Measurements from ENCODE around the gene RBMS3. TPM values are rescaled to one million over a fixed set of nuclear protein-coding genes. Genes with fewer than 3 reads are reported as not detected.

The RBMS3 gene
- total and polyA plus RNA-seq, 2 of the 8 experiments (the other 6 are each of a cell fraction or from before 2014, with no cell fraction given): 3.7 to 6.9 TPM

DNA sequence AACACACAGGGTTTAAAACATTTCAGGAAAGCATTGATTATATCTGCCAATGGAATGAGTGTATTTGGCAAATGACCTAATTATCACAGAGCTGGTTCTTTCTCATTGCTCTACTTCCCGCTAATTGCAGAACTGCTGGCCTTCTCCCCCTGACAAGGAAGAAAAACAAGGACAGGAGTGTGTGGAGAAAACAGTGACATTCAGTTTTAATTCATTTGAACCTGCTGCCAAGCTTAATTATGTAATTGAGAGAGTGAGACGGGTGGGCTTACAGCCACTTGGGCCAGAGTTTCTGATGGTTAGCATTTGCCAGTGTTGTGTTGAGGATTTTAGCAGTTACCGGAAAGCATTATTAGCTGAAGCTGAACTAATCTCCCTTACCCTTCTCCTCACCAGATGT, 301.4 kb downstream of the RBMS3 start:
- H3K27ac ChIP-seq (ENCODE audit: low read depth, low read length): no peak overlapping the region
- H2BK15ac ChIP-seq (ENCODE audit: low read length): no peak overlapping the region
- H3K4me1 ChIP-seq (replicated peaks in 1 of 4; ENCODE audit: control insufficient read depth in 3 of 4, insufficient read depth in 4 of 4, low read length in 3 of 4): no peaks in the 10 kb centered on the region
- no peak overlapping the region for H4K8ac ChIP-seq (ENCODE audit: extremely low read depth, insufficient read depth, low read length)
- H3K79me1 ChIP-seq (ENCODE audit: low read depth, low read length): no peaks in the 10 kb centered on the region
- TF ChIP-seq SIN3A (conservative IDR thresholded peaks at IDR 0.05 in 1 of 2, IDR thresholded peaks at IDR 0.05 in 1 of 2; ENCODE audit: low read depth in 1 of 2, low read length in 2 of 2): no peak
- no peak for TF ChIP-seq SP1 (IDR thresholded peaks at IDR 0.05; ENCODE audit: low read depth, low read length)
- no peak for TF ChIP-seq CHD2 (IDR thresholded peaks at IDR 0.05; ENCODE audit: low read length)
- no peak for TF ChIP-seq RAD21 (IDR thresholded peaks at IDR 0.05 in 1 of 2, conservative IDR thresholded peaks at IDR 0.05 in 1 of 2; ENCODE audit: low read depth in 2 of 2, low read length in 2 of 2)
- no peak for TF ChIP-seq SP2 (IDR thresholded peaks at IDR 0.05; ENCODE audit: low read length)
- POLR2A ChIA-PET (ENCODE audit: partially characterized antibody): no interaction called here
- H4K91ac ChIP-seq (replicated peaks; ENCODE audit: insufficient read length, low read length): no peak overlapping the region
- H3K27me3 ChIP-seq (replicated peaks in 1 of 4; ENCODE audit: control insufficient read depth in 3 of 4, extremely low read depth in 1 of 4, insufficient read depth in 3 of 4, low read length in 3 of 4): no peaks in the 10 kb centered on the region
- no peak overlapping the region for H2BK5ac ChIP-seq (ENCODE audit: low read depth, low read length)
- H3K4me2 ChIP-seq (ENCODE audit: insufficient read depth in 1 of 2, low read depth in 2 of 2, low read length in 2 of 2): no peak overlapping the region
- H3K23ac ChIP-seq (ENCODE audit: insufficient read length): no peak overlapping the region
- H2AFZ ChIP-seq (ENCODE audit: low read length): no peak overlapping the region; the same call in 1 of the 2 replicates
- no peaks in the 10 kb centered on the region for H3K23me2 ChIP-seq (ENCODE audit: low read depth, low read length)
- DNase-seq (ENCODE audit: low read depth in 1 of 2, low spot score in 2 of 2): no peak
- no peak for FAIRE-seq
- CTCF ChIA-PET (ENCODE audit: partially characterized antibody): no interaction called here
- H3K4ac ChIP-seq (replicated peaks; ENCODE audit: insufficient read length, low read depth, low read length): no peak overlapping the region
- H3K79me2 ChIP-seq (ENCODE audit: control insufficient read depth in 1 of 2, insufficient read depth in 2 of 2, low read length in 2 of 2): no peaks in the 10 kb centered on the region
- H3K9ac ChIP-seq (replicated peaks in 1 of 4; ENCODE audit: extremely low read depth in 1 of 4, low read depth in 3 of 4, low read length in 3 of 4): no peak overlapping the region
- no peak overlapping the region for H4K5ac ChIP-seq (ENCODE audit: insufficient read length, low read depth, low read length)
- no peaks in the 10 kb centered on the region for H4K20me1 ChIP-seq (replicated peaks in 1 of 2; ENCODE audit: control insufficient read depth in 1 of 2, insufficient read depth in 2 of 2, low read length in 2 of 2)
- no peak overlapping the region for H2BK120ac ChIP-seq (replicated peaks; ENCODE audit: low read depth, low read length)
- no peaks in the 10 kb centered on the region for H3K36me3 ChIP-seq (ENCODE audit: control insufficient read depth in 2 of 4, insufficient read depth in 4 of 4, low read length in 3 of 4)
- H3K14ac ChIP-seq (ENCODE audit: insufficient read length): no peak overlapping the region
- no peak overlapping the region for H2BK12ac ChIP-seq (ENCODE audit: low read depth, low read length)
- H2AK5ac ChIP-seq (ENCODE audit: low read depth, low read length): no peak overlapping the region
- H3K4me3 ChIP-seq (ENCODE audit: extremely low read depth in 1 of 4, insufficient read depth in 2 of 4, low read depth in 3 of 4, low read length in 4 of 4): no peak overlapping the region
- H3K56ac ChIP-seq (replicated peaks; ENCODE audit: insufficient read length, low read depth, low read length): no peak overlapping the region
- 94% methylated on average over 3 of the region's 3 CpGs; no CpG with 5 or more reads in 1 of the 2 experiments for WGBS, 2 experiments (ENCODE audit: extremely low coverage in 1 of 2, insufficient coverage in 1 of 2, insufficient read length in 1 of 2, insufficient replicate concordance in 2 of 2, low coverage in 1 of 2, low lambda C conversion rate in 2 of 2, missing lambda C conversion rate in 1 of 2)
- H2BK20ac ChIP-seq (ENCODE audit: low read length): no peak overlapping the region
- no peaks in the 10 kb centered on the region for H3K9me3 ChIP-seq (ENCODE audit: insufficient read depth in 2 of 2, low read depth in 1 of 2, low read length in 1 of 2)
- no peak overlapping the region for H3K18ac ChIP-seq (ENCODE audit: extremely low read depth, low read length)
